Measurements from ENCODE around the gene CERS2. TPM values are rescaled to one million over a fixed set of nuclear protein-coding genes. Genes with fewer than 3 reads are reported as not detected.

CERS2 gene
- total and polyA plus RNA-seq, 2 of the 13 experiments (the other 11 are each of a cell fraction or from before 2014, with no cell fraction given): 269 to 298 TPM

- TF ChIP-seq FOSL2 (CRISPR knock-in tag; IDR thresholded peaks at IDR 0.05): peak; percentile 43
- no peak for TF ChIP-seq ISX (CRISPR knock-in tag; conservative IDR thresholded peaks at IDR 0.05)
- TF ChIP-seq, protein P1, sequence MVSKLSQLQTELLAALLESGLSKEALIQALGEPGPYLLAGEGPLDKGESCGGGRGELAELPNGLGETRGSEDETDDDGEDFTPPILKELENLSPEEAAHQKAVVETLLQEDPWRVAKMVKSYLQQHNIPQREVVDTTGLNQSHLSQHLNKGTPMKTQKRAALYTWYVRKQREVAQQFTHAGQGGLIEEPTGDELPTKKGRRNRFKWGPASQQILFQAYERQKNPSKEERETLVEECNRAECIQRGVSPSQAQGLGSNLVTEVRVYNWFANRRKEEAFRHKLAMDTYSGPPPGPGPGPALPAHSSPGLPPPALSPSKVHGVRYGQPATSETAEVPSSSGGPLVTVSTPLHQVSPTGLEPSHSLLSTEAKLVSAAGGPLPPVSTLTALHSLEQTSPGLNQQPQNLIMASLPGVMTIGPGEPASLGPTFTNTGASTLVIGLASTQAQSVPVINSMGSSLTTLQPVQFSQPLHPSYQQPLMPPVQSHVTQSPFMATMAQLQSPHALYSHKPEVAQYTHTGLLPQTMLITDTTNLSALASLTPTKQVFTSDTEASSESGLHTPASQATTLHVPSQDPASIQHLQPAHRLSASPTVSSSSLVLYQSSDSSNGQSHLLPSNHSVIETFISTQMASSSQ (IDR thresholded peaks at IDR 0.05; ENCODE audit: low read depth): no peak
- TF ChIP-seq, protein P1 (CRISPR knock-in tag; IDR thresholded peaks at IDR 0.05; ENCODE audit: borderline replicate concordance): no peak
- peak; percentile 45 for TF ChIP-seq SAP130 (CRISPR knock-in tag; IDR thresholded peaks at IDR 0.05; ENCODE audit: low read depth)
- TF ChIP-seq, protein P2, sequence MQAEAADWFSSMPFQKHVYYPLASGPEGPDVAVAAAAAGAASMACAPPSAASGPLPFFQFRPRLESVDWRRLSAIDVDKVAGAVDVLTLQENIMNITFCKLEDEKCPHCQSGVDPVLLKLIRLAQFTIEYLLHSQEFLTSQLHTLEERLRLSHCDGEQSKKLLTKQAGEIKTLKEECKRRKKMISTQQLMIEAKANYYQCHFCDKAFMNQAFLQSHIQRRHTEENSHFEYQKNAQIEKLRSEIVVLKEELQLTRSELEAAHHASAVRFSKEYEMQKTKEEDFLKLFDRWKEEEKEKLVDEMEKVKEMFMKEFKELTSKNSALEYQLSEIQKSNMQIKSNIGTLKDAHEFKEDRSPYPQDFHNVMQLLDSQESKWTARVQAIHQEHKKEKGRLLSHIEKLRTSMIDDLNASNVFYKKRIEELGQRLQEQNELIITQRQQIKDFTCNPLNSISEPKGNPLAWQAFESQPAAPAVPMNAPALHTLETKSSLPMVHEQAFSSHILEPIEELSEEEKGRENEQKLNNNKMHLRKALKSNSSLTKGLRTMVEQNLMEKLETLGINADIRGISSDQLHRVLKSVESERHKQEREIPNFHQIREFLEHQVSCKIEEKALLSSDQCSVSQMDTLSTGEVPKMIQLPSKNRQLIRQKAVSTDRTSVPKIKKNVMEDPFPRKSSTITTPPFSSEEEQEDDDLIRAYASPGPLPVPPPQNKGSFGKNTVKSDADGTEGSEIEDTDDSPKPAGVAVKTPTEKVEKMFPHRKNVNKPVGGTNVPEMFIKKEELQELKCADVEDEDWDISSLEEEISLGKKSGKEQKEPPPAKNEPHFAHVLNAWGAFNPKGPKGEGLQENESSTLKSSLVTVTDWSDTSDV (CRISPR knock-in tag; IDR thresholded peaks at IDR 0.05): no peak
- TF ChIP-seq SMC3 (IDR thresholded peaks at IDR 0.05; ENCODE audit: low read length): peak; percentile 81
- TF ChIP-seq ZNF460 (CRISPR knock-in tag; IDR thresholded peaks at IDR 0.05; ENCODE audit: borderline replicate concordance): no peak
- no peak for TF ChIP-seq CREB1 (IDR thresholded peaks at IDR 0.05)
- TF ChIP-seq CREB1 (CRISPR knock-in tag; IDR thresholded peaks at IDR 0.05): 0 out of 2 replicates have a peak, but pooled peaks have one; percentile 25
- 0 out of 2 replicates have a peak, but pooled peaks have one; percentile 18 for TF ChIP-seq ZNF652 (CRISPR knock-in tag; IDR thresholded peaks at IDR 0.05; ENCODE audit: borderline replicate concordance, low read depth)
- TF ChIP-seq MIXL1 (CRISPR knock-in tag; IDR thresholded peaks at IDR 0.05): 0 out of 2 replicates have a peak, but pooled peaks have one; percentile 37
- TF ChIP-seq, protein P3, sequence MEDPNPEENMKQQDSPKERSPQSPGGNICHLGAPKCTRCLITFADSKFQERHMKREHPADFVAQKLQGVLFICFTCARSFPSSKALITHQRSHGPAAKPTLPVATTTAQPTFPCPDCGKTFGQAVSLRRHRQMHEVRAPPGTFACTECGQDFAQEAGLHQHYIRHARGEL (CRISPR knock-in tag; IDR thresholded peaks at IDR 0.05): no peak
Observed at GRCh38 chr1:150922519-150922975, 52.1 kb downstream of the CERS2 start (continued).
